Measurements from ENCODE around the gene ABHD12B. TPM values are rescaled to one million over a fixed set of nuclear protein-coding genes. Genes with fewer than 3 reads are reported as not detected.
A peak's percentile ranks its signal among the peaks of the same experiment; 100 is the strongest.
"Not testable (repeated sequence)": the region's sequence is repeated elsewhere in the genome, so short reads cannot be mapped to it uniquely, and the experiment has no call there.

Gene ABHD12B
- total RNA-seq, 1 donor from 2014 or later, result not detected

GRCh38 chr14:50937325-50937724, 65.5 kb downstream of the ABHD12B start:
- no peaks in the 10 kb centered on the region for H3K9me3 ChIP-seq (ENCODE audit: low read depth)
- no peak for DNase-seq (ENCODE audit: low spot score)
- H3K4me1 ChIP-seq, result peaks cover 10% of the 10 kb centered on the region
- H3K4me3 ChIP-seq, result no peak overlapping the region
- H3K79me2 ChIP-seq (ENCODE audit: low read depth), result peaks cover under 1% of the 10 kb centered on the region
- H3K27ac ChIP-seq, result no peak overlapping the region
- no peak overlapping the region for H3K27ac Mint-ChIP-seq
- H3K4me1 Mint-ChIP-seq, result peaks cover 8% of the 10 kb centered on the region
- peaks cover 7% of the 10 kb centered on the region for H3K36me3 ChIP-seq
- H3K9ac ChIP-seq, result no peak overlapping the region
- H3K27me3 ChIP-seq, result no peaks in the 10 kb centered on the region
- H3K9me3 Mint-ChIP-seq, result no peaks in the 10 kb centered on the region
- H2AFZ ChIP-seq (replicated peaks), result no peak overlapping the region
- no peaks in the 10 kb centered on the region for H4K20me1 ChIP-seq (ENCODE audit: low read depth)
- H3K4me3 Mint-ChIP-seq, result no peak overlapping the region
- H3F3A ChIP-seq (ENCODE audit: low read depth), result peaks cover 7% of the 10 kb centered on the region
- TF ChIP-seq CTCF (IDR thresholded peaks at IDR 0.05), result no peak
- TF ChIP-seq EZH2phosphoT487 (IDR thresholded peaks at IDR 0.05), result no peak
- no peak for TF ChIP-seq EZH2 (IDR thresholded peaks at IDR 0.05)
- peaks cover 5% of the 10 kb centered on the region for H3K36me3 Mint-ChIP-seq
- peaks cover 4% of the 10 kb centered on the region for H3K27me3 Mint-ChIP-seq (ENCODE audit: insufficient read depth, low read depth)
- no peak overlapping the region for H3K4me2 ChIP-seq

- Histone ChIP-seq H3K4me3 (no peak overlapping the region), H2AFZ (replicated peaks) (no peak overlapping the region), H3K4me2 (no peak overlapping the region), H3K4me1 (peaks cover 6% of the 10 kb centered on the region), H3K27me3 (no peaks in the 10 kb centered on the region), H3K79me2 (ENCODE audit: low read depth) (peaks cover 3% of the 10 kb centered on the region), H3K36me3 (peaks cover 7% of the 10 kb centered on the region), H3K27ac (no peak overlapping the region), H4K20me1 (ENCODE audit: low read depth) (no peaks in the 10 kb centered on the region), H3F3A (ENCODE audit: low read depth) (peaks cover 8% of the 10 kb centered on the region), H3K9me3 (ENCODE audit: low read depth) (no peaks in the 10 kb centered on the region), H3K9ac (no peak overlapping the region)
- Mint-ChIP-seq H3K27ac (no peak overlapping the region), H3K4me1 (peaks cover 5% of the 10 kb centered on the region), H3K27me3 (ENCODE audit: insufficient read depth, low read depth) (peaks cover 4% of the 10 kb centered on the region), H3K4me3 (no peak overlapping the region), H3K36me3 (peaks cover 5% of the 10 kb centered on the region), H3K9me3 (no peaks in the 10 kb centered on the region)
- DNase-seq (ENCODE audit: low spot score), result no peak
- TF ChIP-seq EZH2 (IDR thresholded peaks at IDR 0.05), result no peak
- TF ChIP-seq EZH2phosphoT487 (IDR thresholded peaks at IDR 0.05), result no peak
- no peak for TF ChIP-seq CTCF (IDR thresholded peaks at IDR 0.05)
These were observed 65.9 kb downstream of the ABHD12B start for GRCh38 chr14:50937800-50938199.

GRCh38 chr14:50941151-50941550, 69.3 kb downstream of the ABHD12B start:
- TF ChIP-seq CTCF (IDR thresholded peaks at IDR 0.05) (no peak), EZH2phosphoT487 (IDR thresholded peaks at IDR 0.05) (no peak), EZH2 (IDR thresholded peaks at IDR 0.05) (no peak)
- H2AFZ ChIP-seq (replicated peaks), result no peak overlapping the region
- H3K4me3 ChIP-seq, result no peak overlapping the region
- H3K27me3 ChIP-seq, result peaks cover 10% of the 10 kb centered on the region
- no peaks in the 10 kb centered on the region for H3K9me3 ChIP-seq (ENCODE audit: low read depth)
- H3K9ac ChIP-seq, result no peak overlapping the region
- peaks cover 3% of the 10 kb centered on the region for H3K79me2 ChIP-seq (ENCODE audit: low read depth)
- H3K27me3 Mint-ChIP-seq (ENCODE audit: insufficient read depth, low read depth), result peaks cover 6% of the 10 kb centered on the region
- H3K27ac ChIP-seq, result no peak overlapping the region
- no peaks in the 10 kb centered on the region for H4K20me1 ChIP-seq (ENCODE audit: low read depth)
- no peak overlapping the region for H3K4me2 ChIP-seq
- H3K9me3 Mint-ChIP-seq, result no peaks in the 10 kb centered on the region
- no peak for DNase-seq (ENCODE audit: low spot score)
- no peak overlapping the region for H3K27ac Mint-ChIP-seq
- no peak overlapping the region for H3K4me3 Mint-ChIP-seq
- peaks cover 12% of the 10 kb centered on the region for H3K4me1 Mint-ChIP-seq
- H3K36me3 Mint-ChIP-seq, result peaks cover 5% of the 10 kb centered on the region
- H3F3A ChIP-seq (ENCODE audit: low read depth), result peaks cover 25% of the 10 kb centered on the region
- H3K4me1 ChIP-seq, result no peaks in the 10 kb centered on the region
- H3K36me3 ChIP-seq, result no peaks in the 10 kb centered on the region

GRCh38 chr14:50941638-50942037, 69.8 kb downstream of the ABHD12B start:
- not testable (repeated sequence) for DNase-seq (ENCODE audit: low spot score); H3K9me3 ChIP-seq (ENCODE audit: low read depth); H3K9me3 Mint-ChIP-seq; H3K27me3 ChIP-seq; H3K79me2 ChIP-seq (ENCODE audit: low read depth); H4K20me1 ChIP-seq (ENCODE audit: low read depth); H3K4me3 ChIP-seq; H3K36me3 ChIP-seq; H3K36me3 Mint-ChIP-seq; H3K27ac ChIP-seq; H3K4me1 ChIP-seq; H3K27me3 Mint-ChIP-seq (ENCODE audit: insufficient read depth, low read depth); H3K27ac Mint-ChIP-seq; H3K9ac ChIP-seq; H3K4me2 ChIP-seq; H2AFZ ChIP-seq (replicated peaks)
- H3K4me1 Mint-ChIP-seq, result peaks cover 13% of the 10 kb centered on the region
- H3K4me3 Mint-ChIP-seq, result peak overlapping the region; percentile 11
- H3F3A ChIP-seq (ENCODE audit: low read depth), result peaks cover 25% of the 10 kb centered on the region

Measured in neural progenitor cell (in vitro differentiated cells).